Muscle of arm (tissue), 14 donors: ENCODE data around the gene C1S. TPM values are rescaled to one million over a fixed set of nuclear protein-coding genes. Genes with fewer than 3 reads are reported as not detected.
A peak's percentile ranks its signal among the peaks of the same experiment; 100 is the strongest.
"Not testable (repeated sequence)": the region's sequence is repeated elsewhere in the genome, so short reads cannot be mapped to it uniquely, and the experiment has no call there.

Source experiments
- DNase-seq: peaks from one replicate; pipeline ENCODE4 v3.0.0-alpha.2; 2013
- long read RNA-seq, 11 donors: transcript quantifications; one replicate each; lab custom pipeline, GENCODE V29; 2026
- polyA plus RNA-seq, 12 donors: library from polyadenylated mRNA; unstranded; fragments of 120-200 nt; gene quantifications; one replicate each; pipeline ENCODE4 v1.2.1, GENCODE V29; 2013; ENCODE audit not compliant: insufficient read length in 12 of 12

Gene C1S
- polyA plus RNA-seq: 100 to 1,000 TPM in 3 of 12 donors, 10 to 100 TPM in 8, not detected in 1; 57.3 to 132 (median 66.8) TPM
- long read RNA-seq, donor 1, partial matches to known transcripts: 23 of 33 reads
- long read RNA-seq, donor 1, other reads (novel, unspliced or antisense): 0 of 33 reads
- long read RNA-seq, donor 2, transcript C1S-201 (12 exons, 2,972 nt): major isoform, 13 of 52 reads
- long read RNA-seq, donor 2, partial matches to known transcripts: 34 of 52 reads
- long read RNA-seq, donor 2, other reads (novel, unspliced or antisense): 0 of 52 reads
- long read RNA-seq, donor 3, partial matches to known transcripts: 13 of 16 reads
- long read RNA-seq, donor 3, other reads (novel, unspliced or antisense): 0 of 16 reads
- long read RNA-seq, donor 4, transcript C1S-201 (12 exons, 2,972 nt): major isoform, 6 of 15 reads
- long read RNA-seq, donor 4, partial matches to known transcripts: 6 of 15 reads
- long read RNA-seq, donor 4, other reads (novel, unspliced or antisense): 0 of 15 reads
- long read RNA-seq, donor 5: 0 reads
- long read RNA-seq, donor 6, transcript C1S-201 (12 exons, 2,972 nt): major isoform, 9 of 19 reads
- long read RNA-seq, donor 6, partial matches to known transcripts: 6 of 19 reads
- long read RNA-seq, donor 6, other reads (novel, unspliced or antisense): 0 of 19 reads
- long read RNA-seq, donor 7, transcript C1S-201 (12 exons, 2,972 nt): major isoform, 6 of 40 reads
- long read RNA-seq, donor 7, transcript C1S-202 (12 exons, 2,635 nt): major isoform, 6 of 40 reads
- long read RNA-seq, donor 7, partial matches to known transcripts: 26 of 40 reads
- long read RNA-seq, donor 7, other reads (novel, unspliced or antisense): 0 of 40 reads
- long read RNA-seq, donor 8, transcript C1S-202 (12 exons, 2,635 nt): minor isoform, 8 of 89 reads
- long read RNA-seq, donor 8, transcript C1S-201 (12 exons, 2,972 nt): major isoform, 16 of 89 reads
- long read RNA-seq, donor 8, partial matches to known transcripts: 61 of 89 reads
- long read RNA-seq, donor 8, other reads (novel, unspliced or antisense): 0 of 89 reads
- long read RNA-seq, donor 9, transcript C1S-201 (12 exons, 2,972 nt): major isoform, 8 of 30 reads
- long read RNA-seq, donor 9, partial matches to known transcripts: 19 of 30 reads
- long read RNA-seq, donor 9, other reads (novel, unspliced or antisense): 0 of 30 reads
- long read RNA-seq, donor 10, transcript C1S-201 (12 exons, 2,972 nt): major isoform, 8 of 36 reads
- long read RNA-seq, donor 10, partial matches to known transcripts: 25 of 36 reads
- long read RNA-seq, donor 10, other reads (novel, unspliced or antisense): 0 of 36 reads
- long read RNA-seq, donor 11, transcript C1S-201 (12 exons, 2,972 nt): major isoform, 10 of 59 reads
- long read RNA-seq, donor 11, partial matches to known transcripts: 39 of 59 reads
- long read RNA-seq, donor 11, other reads (novel, unspliced or antisense): 8 of 59 reads

DNA sequence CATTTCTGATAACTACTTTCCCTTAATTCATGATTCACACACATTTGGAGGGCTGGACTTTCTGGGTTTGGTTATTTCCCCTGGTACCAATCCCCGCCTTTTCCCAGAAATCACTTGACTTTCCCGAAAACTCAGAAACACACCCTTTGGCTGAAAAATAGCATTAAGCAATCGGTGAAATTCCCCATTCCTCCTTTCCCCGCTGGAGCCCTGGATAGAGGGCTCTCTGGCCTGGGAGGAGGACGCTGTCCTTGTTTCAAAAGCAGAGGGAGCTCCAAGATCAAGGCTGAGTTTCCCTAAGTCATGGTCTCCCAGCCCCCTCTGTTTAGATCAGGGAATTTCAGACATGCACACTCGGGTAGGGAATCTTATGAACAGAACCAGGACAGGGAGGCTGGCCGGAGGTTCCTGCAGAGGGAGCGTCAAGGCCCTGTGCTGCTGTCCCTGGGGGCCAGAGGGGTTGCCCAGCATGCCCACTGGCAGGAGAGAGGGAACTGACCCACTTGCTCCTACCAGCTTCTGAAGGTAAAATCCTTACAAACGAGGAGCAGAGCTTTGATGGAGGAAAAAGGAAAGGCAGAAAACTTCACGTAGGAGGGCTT is at the start of gene C1S:
Gene C1S (plus strand): TSS at position 366 of the 602 bp plus-strand sequence. CDS start 1,195 bp downstream, outside the sequence.
- peak; percentile 92 for DNase-seq

GRCh38 chr12:7011398-7011797 is 49.1 kb upstream of the C1S start:
- not testable (repeated sequence) for DNase-seq

DNA sequence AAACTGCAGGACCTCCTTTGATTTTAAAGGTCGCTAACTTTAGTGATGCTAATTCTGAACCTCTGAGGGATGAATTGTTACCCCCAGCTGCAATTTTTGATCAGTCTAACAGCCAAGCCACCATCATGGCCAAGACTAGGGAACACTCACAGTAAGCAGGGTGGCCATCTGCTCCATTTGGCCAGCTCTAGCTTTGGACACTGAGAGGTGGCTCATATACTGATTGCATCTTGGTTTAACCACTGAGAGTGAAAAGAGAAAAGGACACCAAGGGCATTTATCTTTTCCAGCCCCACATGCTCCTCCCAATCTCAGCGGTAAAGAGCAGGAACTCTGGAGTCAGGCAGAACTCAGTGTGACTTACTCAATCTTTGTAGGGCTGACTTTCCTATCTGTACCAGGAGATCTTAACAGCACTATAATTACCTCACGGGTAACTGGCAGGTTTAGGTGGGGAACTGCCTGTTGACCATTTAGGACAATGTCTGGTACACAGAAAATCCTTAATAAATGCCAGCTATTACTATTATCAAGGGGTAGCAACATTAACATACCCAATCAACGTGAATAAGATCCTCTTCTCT is 48.4 kb upstream of the C1S start:
- DNase-seq: no peak

DNA sequence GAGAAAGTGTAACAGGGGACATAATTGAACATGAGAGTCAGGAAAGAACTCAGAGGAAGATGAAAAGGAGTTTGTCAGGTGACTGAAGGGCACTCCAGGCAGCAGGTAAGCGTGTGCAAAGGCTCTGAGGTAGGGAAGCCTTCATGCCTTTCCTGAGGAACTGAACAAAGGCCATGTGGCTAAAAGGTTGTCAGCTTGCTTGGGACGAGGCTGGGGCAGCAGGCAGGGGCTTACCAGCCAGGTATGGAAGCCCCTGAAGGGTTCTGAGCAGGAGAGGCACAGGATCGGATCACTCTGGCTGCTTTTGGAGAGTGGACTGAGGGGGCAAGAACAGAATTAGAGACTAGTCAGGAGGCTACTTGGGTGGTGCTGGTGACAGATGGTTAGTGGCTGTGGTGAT is 47.4 kb upstream of the C1S start:
- DNase-seq: no peak

DNA sequence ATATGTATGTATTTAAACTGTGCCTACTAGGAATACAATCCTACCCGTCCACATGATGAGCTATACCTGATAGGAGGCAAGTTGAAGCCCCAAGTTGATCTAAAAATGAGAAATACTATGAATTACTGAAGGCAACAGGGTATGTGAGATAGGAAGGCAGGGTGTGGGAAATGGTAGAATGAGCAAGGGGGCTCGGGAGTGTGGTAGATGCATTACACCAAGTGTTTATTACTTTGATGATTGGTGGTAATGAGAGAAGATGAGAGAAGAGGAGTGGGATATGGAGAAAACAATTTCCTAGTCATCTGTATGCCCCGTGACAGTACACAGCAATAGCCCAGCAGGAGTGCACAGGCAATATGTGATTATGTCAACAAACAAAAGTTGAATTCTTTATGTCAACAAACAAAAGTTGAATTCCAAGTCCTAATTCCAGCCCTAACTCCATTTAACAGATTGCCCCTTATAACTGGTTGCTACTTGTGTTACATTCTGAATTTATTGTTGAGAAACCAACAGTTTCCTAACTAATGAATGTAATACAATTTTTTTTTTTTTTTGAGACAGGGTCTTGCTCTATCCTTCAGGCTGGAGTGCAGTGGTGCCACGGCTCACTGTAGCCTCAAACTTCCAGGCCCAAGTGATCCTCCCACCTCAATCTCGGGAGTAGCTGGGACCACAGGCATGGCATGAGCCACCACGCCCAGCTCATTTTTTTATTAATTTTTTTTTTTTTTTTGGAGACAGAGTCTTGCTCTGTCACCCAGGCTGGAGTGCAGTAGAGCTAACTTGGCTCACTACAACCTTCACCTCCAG is 44.8 kb upstream of the C1S start:
- no peak for DNase-seq

DNA sequence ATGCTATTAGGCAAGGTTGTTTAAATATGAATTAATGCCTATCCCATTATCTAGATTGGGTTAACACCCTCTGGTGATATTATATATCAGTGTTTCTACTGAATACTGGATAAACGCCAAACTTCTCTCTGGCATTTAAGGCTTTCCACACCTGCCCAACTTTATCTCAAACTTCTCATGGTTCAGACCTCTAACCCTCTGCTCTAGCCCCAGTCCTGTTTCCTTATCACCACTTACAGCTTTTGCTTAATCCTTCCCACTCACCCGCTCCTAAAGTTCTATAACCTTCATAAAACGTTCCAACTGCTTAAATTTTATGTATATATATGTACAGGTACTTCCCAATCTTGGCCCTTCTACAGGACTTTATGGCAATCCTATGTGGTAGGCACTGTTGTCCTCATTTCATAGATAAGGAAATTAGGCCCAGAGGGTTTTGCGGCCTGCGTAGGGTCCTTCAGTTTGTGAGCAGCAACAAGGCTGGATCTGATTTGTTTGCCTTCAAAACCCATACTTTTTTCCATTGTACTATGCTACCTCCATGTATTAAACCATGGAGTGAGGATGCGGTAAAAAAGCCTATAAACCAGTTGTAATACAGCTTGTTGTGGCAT is 43.5 kb upstream of the C1S start:
- no peak for DNase-seq

DNA sequence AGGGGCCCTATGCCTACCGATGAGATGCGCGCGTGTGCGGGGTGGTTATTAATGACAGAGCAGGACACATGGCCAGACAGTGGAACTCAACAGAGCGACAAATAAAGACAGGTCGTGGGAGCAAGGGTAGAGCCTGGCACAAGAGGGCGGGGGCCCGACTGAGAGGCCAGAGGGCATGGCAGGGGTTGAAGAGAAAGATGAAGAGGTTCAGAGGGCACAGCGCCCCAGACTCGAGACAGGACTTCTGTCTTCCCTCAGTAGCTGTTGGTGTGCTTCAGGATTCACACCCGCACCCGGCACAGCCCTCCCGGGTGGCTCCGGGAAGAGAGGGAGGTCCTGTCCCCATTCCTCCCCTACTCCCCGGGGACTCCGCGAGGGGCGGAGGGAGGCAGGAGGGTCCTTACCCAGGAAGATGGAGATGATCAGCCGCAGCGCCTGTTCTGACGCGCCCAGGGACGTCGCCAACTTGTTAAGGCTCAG is 42.6 kb upstream of the C1S start:
- DNase-seq: peak; percentile 14

GRCh38 chr12:7018350-7019042 is 42.0 kb upstream of the C1S start, which contains the start of gene LPCAT3:
LPCAT3 (minus strand) TSS chr12:7018476; CDS start chr12:7018424, 52 bp downstream.
- DNase-seq: peak; percentile 96

- no peak for DNase-seq
These were observed 41.4 kb upstream of the C1S start for GRCh38 chr12:7019043-7019569.

- no peak for DNase-seq
These were observed 38.6 kb upstream of the C1S start for GRCh38 chr12:7021956-7022355.

DNA sequence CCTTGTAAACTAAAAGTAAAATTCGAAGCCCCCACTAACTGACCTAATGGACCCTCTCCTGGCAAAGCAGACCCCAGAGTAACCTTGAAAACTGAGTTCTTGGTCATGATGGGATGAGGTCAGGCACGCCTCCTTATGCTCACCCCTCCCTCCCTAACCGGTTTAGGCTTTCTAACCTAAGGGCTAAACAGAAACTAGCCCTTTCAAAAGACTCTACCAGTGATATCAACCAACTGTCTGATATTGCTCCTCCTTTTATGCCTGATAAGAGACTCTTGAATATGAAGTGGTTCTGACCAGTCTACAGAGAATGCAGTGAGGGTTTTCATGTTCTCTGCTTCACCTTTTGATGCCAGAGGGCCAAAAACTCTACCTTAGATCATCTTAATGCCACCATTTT is 37.4 kb upstream of the C1S start:
- no peak for DNase-seq

DNA sequence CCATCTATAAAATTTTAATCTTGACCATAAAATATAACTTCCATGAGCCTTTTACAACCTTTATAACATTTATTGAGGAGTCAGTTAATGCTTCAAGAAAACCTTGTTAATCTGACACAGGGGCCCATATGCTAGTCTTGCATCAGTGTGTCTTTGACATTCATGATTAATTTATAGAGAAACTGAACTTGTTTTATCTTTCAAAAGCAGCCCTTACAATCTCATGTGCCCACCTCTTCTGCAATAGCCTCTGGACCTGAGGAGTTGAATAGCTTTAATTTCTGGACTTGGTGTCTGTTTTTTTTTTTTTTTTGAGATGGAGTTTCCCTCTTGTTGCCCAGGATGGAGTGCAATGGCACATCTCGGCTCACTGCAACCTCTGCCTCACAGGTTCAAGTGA is 33.7 kb upstream of the C1S start:
- DNase-seq: no peak

DNA sequence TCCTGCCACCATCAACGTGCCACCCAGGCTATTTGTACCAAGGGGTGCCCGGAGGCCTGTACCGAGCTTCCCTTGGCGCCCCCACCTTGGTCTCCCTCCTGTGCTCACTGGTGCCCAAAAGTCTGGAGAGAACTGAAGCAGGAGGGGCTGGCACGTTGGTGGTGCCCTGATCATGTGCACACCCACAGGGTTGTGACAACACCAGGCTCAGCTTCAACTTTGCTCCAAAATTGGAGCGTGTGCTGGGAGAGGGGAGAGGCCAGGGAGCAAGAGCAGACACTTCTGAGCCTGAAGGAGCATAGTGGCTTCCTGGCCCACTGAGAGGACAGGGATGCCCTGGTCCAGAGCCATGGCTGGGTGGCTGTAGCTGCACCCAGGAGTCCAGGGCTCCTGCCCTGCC is 29.2 kb upstream of the C1S start:
- DNase-seq: no peak

DNA sequence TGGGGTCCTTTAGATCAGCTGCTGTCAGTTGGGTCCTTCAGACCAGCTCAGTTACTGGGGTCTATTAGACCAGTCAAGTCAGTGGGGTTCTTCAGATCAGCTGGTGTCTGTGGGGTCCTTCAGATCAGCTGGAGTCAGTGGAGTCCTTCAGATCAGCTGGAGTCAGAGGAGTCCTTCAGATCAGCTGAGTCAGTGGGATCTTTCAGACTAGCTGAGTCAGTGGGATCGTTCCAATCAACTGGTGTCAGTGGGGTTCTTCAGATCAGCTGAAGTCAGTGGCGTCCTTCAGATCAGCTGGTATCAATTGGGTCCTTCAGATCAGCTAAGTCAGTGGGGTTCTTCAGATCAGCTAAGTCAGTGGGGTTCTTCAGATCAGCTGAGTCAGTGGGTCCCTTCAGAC is 27.5 kb upstream of the C1S start:
- DNase-seq: no peak

- DNase-seq: no peak
These were observed 26.1 kb upstream of the C1S start for GRCh38 chr12:7034464-7034863.

DNA sequence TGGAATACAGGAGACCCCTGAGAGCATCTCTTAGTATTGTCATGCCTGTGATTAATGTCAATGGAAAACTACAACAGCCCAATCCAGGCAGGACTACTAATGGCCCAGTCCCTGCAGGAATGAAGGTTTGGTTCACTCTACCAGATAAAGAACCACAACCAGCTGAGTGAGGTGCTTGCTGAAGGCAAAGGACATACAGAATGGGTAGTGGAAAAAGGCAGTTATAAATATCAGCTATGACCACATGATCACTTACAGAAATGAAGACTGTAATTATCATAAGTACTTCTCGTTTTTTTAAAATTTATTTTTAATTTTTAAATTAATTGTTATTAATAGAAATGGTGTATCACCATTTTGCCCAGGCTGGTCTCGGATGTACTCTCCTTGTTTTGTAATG is 25.1 kb upstream of the C1S start:
- no peak for DNase-seq

DNA sequence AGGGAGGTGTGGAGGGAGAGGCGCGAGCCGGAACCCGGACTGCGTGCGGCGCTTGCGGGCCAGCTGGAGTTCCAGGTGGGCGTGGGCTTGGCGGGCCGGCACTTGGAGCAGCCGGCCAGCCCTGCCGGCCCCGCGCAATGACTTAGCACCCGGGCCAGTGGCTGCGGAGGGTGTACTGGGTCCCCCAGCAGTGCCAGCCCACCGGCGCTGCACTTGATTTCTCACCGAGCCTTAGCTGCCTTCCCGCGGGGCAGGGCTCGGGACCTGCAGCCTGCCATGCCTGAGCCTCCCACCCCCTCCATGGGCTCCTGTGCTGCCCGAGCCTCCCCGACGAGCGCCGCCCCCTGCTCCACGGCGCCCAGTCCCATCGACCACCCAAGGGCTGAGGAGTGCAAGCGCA is 23.1 kb upstream of the C1S start:
- DNase-seq: not testable (repeated sequence)

GRCh38 chr12:7038591-7038990 is 21.9 kb upstream of the C1S start:
- no peak for DNase-seq
